Transverse colon (tissue), 4 donors: Measurements from ENCODE around the gene PIWIL4. TPM values are rescaled to one million over a fixed set of nuclear protein-coding genes. Genes with fewer than 3 reads are reported as not detected.

Experiments used
- DNase-seq: peaks from one replicate; pipeline ENCODE4 v3.0.0-alpha.2; 2019
- H3K27ac ChIP-seq, 4 donors: fragments of 200-600 bp; sonication (generic); 2 replicates each; pipeline ENCODE4 v1.5.1; 2016 to 2018; ENCODE audit warnings: inconsistent platforms in 4 of 4
- H3K27me3 ChIP-seq: fragments of 200-600 bp; sonication (generic); 2 replicates; pipeline ENCODE4 v1.5.1; 2017; ENCODE audit warnings: inconsistent platforms
- H3K36me3 ChIP-seq, 4 donors: fragments of 200-600 bp; sonication (generic); 2 replicates each; pipeline ENCODE4 v1.5.1; 2017 to 2019; ENCODE audit warnings: inconsistent platforms in 4 of 4
- H3K4me1 ChIP-seq, 4 donors: fragments of 200-600 bp; sonication (generic); 2 replicates each; pipeline ENCODE4 v1.5.1; 2017 to 2020; ENCODE audit warnings: inconsistent platforms in 4 of 4
- H3K4me3 ChIP-seq, 4 donors: fragments of 200-600 bp; sonication (generic); 1 replicate in 1 of 4; 2 replicates in 3 of 4; pipeline versions ENCODE4 v1.5.1 to v1.6.1; 2017 to 2019; ENCODE audit warnings: inconsistent platforms in 4 of 4
- H3K9me3 ChIP-seq, 2 donors: fragments of 200-600 bp; sonication (generic); 2 replicates each; pipeline ENCODE4 v1.5.1; 2017 to 2019; ENCODE audit warnings: inconsistent platforms in 2 of 2
- EP300 ChIP-seq: sonication (generic); formaldehyde crosslinking; IDR thresholded peaks from one replicate; pipeline ENCODE4 v1.6.1; 2017; ENCODE audit warnings: antibody characterized with exemption, low read depth
- POLR2A ChIP-seq: fragments of 450-650 bp; IDR thresholded peaks from one replicate; pipeline ENCODE4 v1.6.1; 2016; ENCODE audit warnings: antibody characterized with exemption, mild to moderate bottlenecking, moderate library complexity
- POLR2AphosphoS5 ChIP-seq, 3 donors: sonication (generic); formaldehyde crosslinking; IDR thresholded peaks; one replicate each; pipeline ENCODE4 v1.6.1; 2016; ENCODE audit warnings: antibody characterized with exemption in 3 of 3
- WGBS, 2 donors: methylation state at CpG; one replicate each; pipeline ENCODE4 v1.1.5; 2018; ENCODE audit warnings: low coverage in 1 of 2; 5-methylcytosine and 5-hydroxymethylcytosine counted together
- in situ Hi-C, 4 donors: fragments of 200-750 bp; cut with MboI; loops; one replicate each; pipeline versions ENCODE4 v1.15.0 to v1.15.1; 2017; ENCODE audit warnings: low sequenced_read_pairs in 3 of 4, low pct_ligation_motif_present in 1 of 4, low pct_unique_long_range_greater_than_20kb in 1 of 4
- intact Hi-C: fragments of 100-400 bp; cut with DNase I; formaldehyde crosslinking; loops from one replicate; pipeline ENCODE4 v1.15.1; 2023; ENCODE audit warnings: low total_unique reads
- total RNA-seq, 4 donors: library from RNA; depleted of rRNA; stranded (reverse); fragments of >200 nt; gene quantifications; one replicate each; pipeline ENCODE4 v1.1.0, GENCODE V29; 2016
- TF ChIP-seq, protein P1 (sequence below), 5 experiments: fragments of 200-600 bp in 3 of 5; fragments of 450-650 bp in 2 of 5; sonication (generic) in 3 of 5; IDR thresholded peaks; 1 replicate in 2 of 5; 2 replicates in 3 of 5; pipeline ENCODE4 v1.5.1; 2016 to 2017; ENCODE audit warnings: antibody characterized with exemption in 5 of 5, inconsistent platforms in 3 of 5, mild to moderate bottlenecking in 2 of 5, moderate library complexity in 1 of 5

Gene PIWIL4
- total RNA-seq, 4 donors from 2014 or later = 6.7 to 17.9 (median 8.9) TPM

DNA sequence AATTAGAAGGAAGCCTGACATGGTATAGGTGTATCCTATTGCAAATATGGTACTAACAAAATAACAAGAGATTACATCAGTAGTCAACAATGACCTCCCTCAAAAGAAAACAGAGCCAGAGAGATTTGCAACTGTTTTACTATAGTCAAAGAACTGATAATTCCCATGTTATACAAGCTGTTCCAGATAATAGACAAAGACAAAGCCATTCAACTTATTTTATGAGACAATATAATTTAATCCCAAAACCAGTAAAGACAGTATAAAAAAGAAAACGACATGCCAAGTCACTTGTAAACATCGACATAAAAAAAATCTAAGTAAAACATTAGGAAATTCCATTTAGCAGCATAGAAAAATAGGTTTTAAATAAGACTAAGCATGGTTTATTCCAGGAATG, 65.2 kb downstream of the PIWIL4 start:
- Histone ChIP-seq H3K4me1 (no peaks in the 10 kb centered on the region), H3K9me3 (no peaks in the 10 kb centered on the region), H3K27me3 (no peaks in the 10 kb centered on the region), H3K36me3 (no peaks in the 10 kb centered on the region), H3K27ac (no peak overlapping the region), H3K4me3 (no peak overlapping the region)
- 25 to 41% methylated on average over 2 of the region's 2 CpGs for WGBS, 2 donors
- no peak for DNase-seq
- intact Hi-C loops = no loop called here
- TF ChIP-seq, protein P1, sequence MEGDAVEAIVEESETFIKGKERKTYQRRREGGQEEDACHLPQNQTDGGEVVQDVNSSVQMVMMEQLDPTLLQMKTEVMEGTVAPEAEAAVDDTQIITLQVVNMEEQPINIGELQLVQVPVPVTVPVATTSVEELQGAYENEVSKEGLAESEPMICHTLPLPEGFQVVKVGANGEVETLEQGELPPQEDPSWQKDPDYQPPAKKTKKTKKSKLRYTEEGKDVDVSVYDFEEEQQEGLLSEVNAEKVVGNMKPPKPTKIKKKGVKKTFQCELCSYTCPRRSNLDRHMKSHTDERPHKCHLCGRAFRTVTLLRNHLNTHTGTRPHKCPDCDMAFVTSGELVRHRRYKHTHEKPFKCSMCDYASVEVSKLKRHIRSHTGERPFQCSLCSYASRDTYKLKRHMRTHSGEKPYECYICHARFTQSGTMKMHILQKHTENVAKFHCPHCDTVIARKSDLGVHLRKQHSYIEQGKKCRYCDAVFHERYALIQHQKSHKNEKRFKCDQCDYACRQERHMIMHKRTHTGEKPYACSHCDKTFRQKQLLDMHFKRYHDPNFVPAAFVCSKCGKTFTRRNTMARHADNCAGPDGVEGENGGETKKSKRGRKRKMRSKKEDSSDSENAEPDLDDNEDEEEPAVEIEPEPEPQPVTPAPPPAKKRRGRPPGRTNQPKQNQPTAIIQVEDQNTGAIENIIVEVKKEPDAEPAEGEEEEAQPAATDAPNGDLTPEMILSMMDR (IDR thresholded peaks at IDR 0.05) = no peak
- TF ChIP-seq EP300 = no peak
- TF ChIP-seq POLR2AphosphoS5 (IDR thresholded peaks at IDR 0.05) = no peak
- no peak for TF ChIP-seq POLR2A
- in situ Hi-C loops = loop anchor here in 1 of 4 donors (25.0 kb wide), 1 partner anchor 255 kb away; no protein-coding TSS in a partner anchor

DNA sequence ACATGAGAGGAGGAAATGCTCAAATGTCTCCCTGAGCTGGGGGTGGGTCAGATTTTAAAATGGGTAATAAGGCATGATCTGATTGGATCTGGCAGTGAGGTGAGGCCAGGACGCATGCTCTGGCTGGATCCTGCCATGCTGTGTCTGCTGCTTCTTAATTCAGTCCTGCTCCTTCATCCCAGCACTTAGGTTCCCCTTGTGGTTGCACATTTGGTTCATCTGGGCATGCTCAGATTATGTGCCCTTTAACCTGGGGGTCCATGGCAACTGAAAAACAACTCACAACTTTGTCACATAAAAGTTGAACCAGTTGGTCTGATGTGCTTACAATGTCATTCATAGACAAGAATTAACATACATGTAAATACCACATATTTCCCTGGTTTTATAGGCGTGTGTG, 67.9 kb downstream of the PIWIL4 start:
- in situ Hi-C loops = loop anchor here in 1 of 4 donors (25.0 kb wide), 1 partner anchor 252 kb away; no protein-coding TSS in a partner anchor
- WGBS, 2 donors = 82 to 86% methylated on average over 1 to 2 of the region's 2 CpGs
- no peak overlapping the region for H3K4me3 ChIP-seq

DNA sequence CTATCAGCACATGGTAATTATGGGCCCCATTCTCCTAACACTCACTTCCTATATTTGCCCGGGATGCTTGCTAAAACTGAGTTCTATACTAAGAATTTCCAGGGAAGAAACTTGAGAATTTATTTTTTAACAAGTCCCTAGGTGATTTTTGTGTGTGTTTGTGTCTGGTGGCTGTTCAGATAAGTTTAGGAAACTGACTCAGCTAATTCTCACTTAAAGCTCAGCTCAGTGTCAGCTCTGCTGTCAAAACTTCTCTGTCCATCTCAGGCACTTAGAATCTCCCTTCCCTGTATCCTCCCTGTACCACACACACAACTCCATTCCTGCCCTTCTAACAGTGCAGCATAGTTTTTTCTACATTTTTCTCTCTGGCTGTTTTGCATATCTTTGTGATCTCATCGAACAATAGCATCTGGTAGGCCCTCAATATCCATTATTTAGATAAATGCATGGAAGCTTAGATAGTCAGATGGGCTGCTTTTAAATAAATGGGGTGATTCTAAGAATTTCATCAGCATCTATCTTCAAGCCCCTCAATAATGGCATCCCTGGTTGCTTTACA, 69.3 kb downstream of the PIWIL4 start:
- H3K9me3 ChIP-seq = no peaks in the 10 kb centered on the region
- intact Hi-C loops = no loop called here
- H3K4me3 ChIP-seq = no peak overlapping the region
- H3K4me1 ChIP-seq = peaks cover 0 to 9% (median 2%) of the 10 kb centered on the region in 4 donors
- no peaks in the 10 kb centered on the region for H3K27me3 ChIP-seq
- no peak overlapping the region for H3K27ac ChIP-seq
- no peak for TF ChIP-seq POLR2A
- TF ChIP-seq, protein P1 (IDR thresholded peaks at IDR 0.05) = no peak
- no peak for TF ChIP-seq POLR2AphosphoS5 (IDR thresholded peaks at IDR 0.05)
- no peak for TF ChIP-seq EP300
- in situ Hi-C loops = loop anchor here in 1 of 4 donors (25.0 kb wide), 1 partner anchor 251 kb away; no protein-coding TSS in a partner anchor
- H3K36me3 ChIP-seq = no peaks in the 10 kb centered on the region
- WGBS, 2 donors = 58 to 81% methylated on average over 2 of the region's 2 CpGs
- no peak for DNase-seq

More for the DNA sequence above, 67.9 kb downstream of the PIWIL4 start:
- TF ChIP-seq POLR2A = no peak
- TF ChIP-seq, protein P1 (IDR thresholded peaks at IDR 0.05) = no peak
- no peak for TF ChIP-seq EP300
- no peak for TF ChIP-seq POLR2AphosphoS5 (IDR thresholded peaks at IDR 0.05)
- intact Hi-C loops = no loop called here
- Histone ChIP-seq H3K36me3 (no peaks in the 10 kb centered on the region), H3K4me1 (peaks cover 0 to 9% (median 2%) of the 10 kb centered on the region in 4 donors), H3K9me3 (no peaks in the 10 kb centered on the region), H3K27me3 (no peaks in the 10 kb centered on the region), H3K27ac (no peak overlapping the region)
- DNase-seq = no peak

DNA sequence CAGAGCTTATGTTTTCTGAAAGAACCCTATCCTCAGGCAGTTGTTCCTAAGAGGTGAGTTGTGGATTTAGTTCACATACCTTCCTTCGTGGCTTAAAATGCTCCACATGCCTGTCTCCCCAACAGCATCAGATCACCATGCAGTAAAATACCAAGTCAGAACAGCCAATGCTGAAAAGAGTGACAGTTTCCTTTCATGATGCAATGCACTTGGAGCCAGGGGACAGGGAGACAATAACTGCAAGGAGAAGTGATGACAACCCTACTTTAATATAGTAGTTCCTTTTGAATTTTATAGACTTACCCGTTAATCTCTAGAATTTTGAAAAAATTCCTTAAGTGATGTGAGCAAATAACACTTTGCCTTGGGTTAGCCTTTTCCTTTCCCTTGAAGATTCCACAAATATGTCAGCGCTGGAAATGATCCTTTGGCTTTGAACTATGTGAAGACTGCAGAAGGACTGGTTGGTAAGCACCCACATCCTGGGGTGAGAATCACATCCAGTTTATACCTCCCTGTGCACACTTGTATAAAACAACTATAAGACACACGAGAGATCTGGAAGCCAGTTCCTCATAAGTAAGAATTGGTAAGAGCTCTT, 71.2 kb downstream of the PIWIL4 start:
- intact Hi-C loops = no loop called here
- TF ChIP-seq EP300 = no peak
- TF ChIP-seq, protein P1 (IDR thresholded peaks at IDR 0.05) = no peak
- TF ChIP-seq POLR2A = no peak
- no peak for TF ChIP-seq POLR2AphosphoS5 (IDR thresholded peaks at IDR 0.05)
- Histone ChIP-seq H3K36me3 (no peaks in the 10 kb centered on the region), H3K9me3 (no peaks in the 10 kb centered on the region), H3K4me1 (peaks cover 0 to 9% (median 2%) of the 10 kb centered on the region in 4 donors), H3K27me3 (no peaks in the 10 kb centered on the region), H3K4me3 (no peak overlapping the region), H3K27ac (peak overlapping the region; percentile 11 to 61 (median 46))
- no peak for DNase-seq
- 38 to 53% methylated on average over 1 to 4 of the region's 4 CpGs for WGBS, 2 donors
- in situ Hi-C loops = loop anchor here in 1 of 4 donors (25.0 kb wide), 1 partner anchor 249 kb away; no protein-coding TSS in a partner anchor
